OCI-LY1 (cell line): ENCODE results near the gene PAX8.

Experiments used
- H2AFZ ChIP-seq: fragments of 200-600 bp; sonication (generic), shearing (Covaris generic); 2 replicates; pipeline ENCODE4 v1.6.0; 2014; ENCODE audit warnings: antibody characterized with exemption, mild to moderate bottlenecking, low read length
- H3F3A ChIP-seq: fragments of 200-600 bp; sonication (generic), shearing (Covaris generic); 2 replicates; pipeline ENCODE4 v1.6.0; 2014; ENCODE audit warnings: mild to moderate bottlenecking, antibody characterized with exemption, low read length, moderate library complexity; ENCODE audit not compliant: insufficient read depth
- H3K27ac ChIP-seq: fragments of 200-600 bp; sonication (generic); 2 replicates; pipeline ENCODE4 v1.5.1; 2014; ENCODE audit warnings: low read length, mixed run types, mild to moderate bottlenecking, low read depth; ENCODE audit not compliant: poor library complexity, severe bottlenecking
- H3K27me3 ChIP-seq: fragments of 200-600 bp; sonication (generic); 2 replicates; pipeline ENCODE4 v1.6.0; 2014; ENCODE audit warnings: antibody characterized with exemption, mild to moderate bottlenecking, low read length, moderate library complexity; ENCODE audit not compliant: insufficient read depth
- H3K36me3 ChIP-seq: fragments of 200-600 bp; sonication (generic); 2 replicates; pipeline ENCODE4 v1.6.1; 2014; ENCODE audit warnings: mild to moderate bottlenecking, antibody characterized with exemption, low read length, moderate library complexity, mixed read lengths; ENCODE audit not compliant: insufficient read depth
- H3K4me1 ChIP-seq: fragments of 200-600 bp; sonication (generic); 2 replicates; pipeline ENCODE4 v1.5.1; 2014; ENCODE audit warnings: mild to moderate bottlenecking, low read length, moderate library complexity; ENCODE audit not compliant: insufficient read depth, severe bottlenecking
- H3K4me2 ChIP-seq: fragments of 200-600 bp; sonication (generic), shearing (Covaris generic); 2 replicates; pipeline ENCODE4 v1.6.1; 2014; ENCODE audit warnings: low read length
- H3K4me3 ChIP-seq: fragments of 200-600 bp; sonication (generic); 2 replicates; pipeline ENCODE4 v1.5.1; 2014; ENCODE audit warnings: low read length, low read depth, mild to moderate bottlenecking, mixed read lengths; ENCODE audit not compliant: poor library complexity, severe bottlenecking
- H3K79me2 ChIP-seq: fragments of 200-600 bp; shearing (Covaris generic); 2 replicates; pipeline ENCODE4 v1.6.1; 2016; ENCODE audit warnings: mixed run types, low read length, mixed read lengths; ENCODE audit not compliant: insufficient read depth
- H3K9ac ChIP-seq: fragments of 200-600 bp; sonication (generic), shearing (Covaris generic); 2 replicates; pipeline ENCODE4 v1.6.1; 2014; ENCODE audit warnings: mild to moderate bottlenecking, low read length, mixed read lengths
- H3K9me2 ChIP-seq: fragments of 200-600 bp; sonication (generic), shearing (Covaris generic); 2 replicates; pipeline ENCODE4 v1.6.1; 2014; ENCODE audit warnings: low read depth, mild to moderate bottlenecking, low read length, mixed read lengths
- H3K9me3 ChIP-seq: fragments of 200-600 bp; shearing (Covaris generic); 2 replicates; pipeline ENCODE4 v1.6.1; 2014; ENCODE audit warnings: low read length, mixed read lengths
- H4K20me1 ChIP-seq: fragments of 200-600 bp; sonication (generic), shearing (Covaris generic); 2 replicates; pipeline ENCODE4 v1.6.0; 2016; ENCODE audit warnings: mild to moderate bottlenecking, low read length; ENCODE audit not compliant: insufficient read depth
- CTCF ChIP-seq: fragments of 200-600 bp; sonication (generic), shearing (Covaris generic); IDR thresholded peaks from 2 replicates; pipeline ENCODE4 v1.5.1; 2017; ENCODE audit warnings: mild to moderate bottlenecking, antibody characterized with exemption, low read length, moderate library complexity, mixed read lengths
- EZH2 ChIP-seq: fragments of 200-600 bp; sonication (generic), shearing (Covaris generic); IDR thresholded peaks from 2 replicates; pipeline ENCODE4 v1.8.0; 2017; ENCODE audit warnings: borderline replicate concordance, mixed run types, mild to moderate bottlenecking, antibody characterized with exemption, low read length, moderate library complexity, mixed read lengths

PAX8 gene

GRCh38 chr2:113245276-113245711, 33.4 kb downstream of the PAX8 start:
- TF ChIP-seq CTCF (no peak), EZH2 (no peak)
- H3F3A ChIP-seq: no peaks in the 10 kb centered on the region
- no peaks in the 10 kb centered on the region for H4K20me1 ChIP-seq
- H3K79me2 ChIP-seq: no peaks in the 10 kb centered on the region
- H3K4me2 ChIP-seq: no peak overlapping the region
- no peaks in the 10 kb centered on the region for H3K36me3 ChIP-seq
- H3K27me3 ChIP-seq: peaks cover 4% of the 10 kb centered on the region; the same call in 1 of the 2 replicates
- H3K9ac ChIP-seq: no peak overlapping the region
- H2AFZ ChIP-seq: no peak overlapping the region
- no peaks in the 10 kb centered on the region for H3K9me2 ChIP-seq
- H3K9me3 ChIP-seq: no peaks in the 10 kb centered on the region
- H3K4me3 ChIP-seq: no peak overlapping the region
- H3K27ac ChIP-seq: no peak overlapping the region
- no peaks in the 10 kb centered on the region for H3K4me1 ChIP-seq

- no peak overlapping the region for H3K9ac ChIP-seq
- H3K4me2 ChIP-seq: no peak overlapping the region
- H3K27ac ChIP-seq: no peak overlapping the region
- no peaks in the 10 kb centered on the region for H4K20me1 ChIP-seq
- H2AFZ ChIP-seq: no peak overlapping the region
- no peaks in the 10 kb centered on the region for H3F3A ChIP-seq
- H3K36me3 ChIP-seq: no peaks in the 10 kb centered on the region
- H3K4me1 ChIP-seq: no peaks in the 10 kb centered on the region
- TF ChIP-seq EZH2 (no peak), CTCF (no peak)
- no peaks in the 10 kb centered on the region for H3K79me2 ChIP-seq
- H3K9me2 ChIP-seq: no peaks in the 10 kb centered on the region
- peaks cover 4% of the 10 kb centered on the region; the same call in 1 of the 2 replicates for H3K27me3 ChIP-seq
- no peaks in the 10 kb centered on the region for H3K9me3 ChIP-seq
- H3K4me3 ChIP-seq: no peak overlapping the region
Observed at GRCh38 chr2:113242327-113242726, 36.4 kb downstream of the PAX8 start.

GRCh38 chr2:113240915-113241911, 37.5 kb downstream of the PAX8 start:
- H3K9me2 ChIP-seq: no peaks in the 10 kb centered on the region
- no peak overlapping the region for H3K27ac ChIP-seq
- no peaks in the 10 kb centered on the region for H3K9me3 ChIP-seq
- no peaks in the 10 kb centered on the region for H4K20me1 ChIP-seq
- no peak overlapping the region for H2AFZ ChIP-seq
- H3K36me3 ChIP-seq: no peaks in the 10 kb centered on the region
- peaks cover 4% of the 10 kb centered on the region; the same call in 1 of the 2 replicates for H3K27me3 ChIP-seq
- TF ChIP-seq CTCF: no peak
- no peak for TF ChIP-seq EZH2
- H3K4me2 ChIP-seq: no peak overlapping the region
- H3K9ac ChIP-seq: no peak overlapping the region
- H3F3A ChIP-seq: no peaks in the 10 kb centered on the region
- no peaks in the 10 kb centered on the region for H3K79me2 ChIP-seq
- no peaks in the 10 kb centered on the region for H3K4me1 ChIP-seq
- no peak overlapping the region for H3K4me3 ChIP-seq
